ENCODE data around the gene ADCY7. TPM values are rescaled to one million over a fixed set of nuclear protein-coding genes. Genes with fewer than 3 reads are reported as not detected.

ADCY7 gene
- total RNA-seq, 1 donor from 2014 or later, result 30.3 TPM

DNA sequence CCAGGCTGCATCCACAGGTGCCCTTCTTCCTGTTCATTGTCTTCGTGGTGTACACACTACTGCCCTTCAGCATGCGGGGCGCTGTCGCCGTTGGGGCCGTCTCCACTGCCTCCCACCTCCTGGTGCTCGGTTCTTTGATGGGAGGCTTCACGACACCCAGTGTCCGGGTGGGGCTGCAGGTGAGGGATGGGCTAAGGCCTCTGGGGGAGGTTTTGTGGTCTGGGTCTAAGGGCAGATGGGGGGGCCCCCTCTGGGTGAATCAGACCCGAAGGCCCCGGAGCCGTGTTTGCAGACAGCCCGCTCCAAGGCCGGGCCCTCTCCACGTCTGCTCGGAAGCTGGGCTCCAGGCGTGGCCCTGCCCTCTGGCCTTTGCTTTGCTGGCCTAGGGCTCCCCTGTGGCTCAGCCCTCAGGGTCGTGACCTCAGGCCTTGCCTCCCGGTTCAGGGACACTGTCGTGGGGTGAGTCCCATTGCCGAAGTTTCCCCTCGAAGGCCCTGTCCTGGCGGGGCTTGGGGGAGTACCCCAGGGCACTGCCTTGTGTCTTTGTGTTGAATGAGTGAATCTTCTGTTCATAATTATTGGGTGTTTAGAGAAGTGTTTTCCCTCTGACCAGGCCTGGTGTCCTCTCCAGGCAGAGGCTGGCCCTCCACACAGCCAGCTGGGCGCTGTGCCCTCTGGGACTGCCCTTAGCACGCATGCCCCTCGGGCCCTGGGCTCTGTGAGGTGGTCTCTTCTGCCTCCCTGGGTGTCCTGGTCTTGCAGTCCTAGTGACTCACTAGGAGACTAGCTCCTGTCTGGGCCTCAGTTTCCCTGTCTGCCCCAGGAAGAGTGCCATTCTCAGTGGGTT lies 25.6 kb downstream of the ADCY7 start:
- TF ChIP-seq EZH2 (IDR thresholded peaks at IDR 0.05; ENCODE audit: insufficient read depth, low read length), result no peak
- no peak for TF ChIP-seq CTCF (IDR thresholded peaks at IDR 0.05; ENCODE audit: insufficient read depth, low read depth, low read length)
- no peaks in the 10 kb centered on the region for H3K4me1 Mint-ChIP-seq (ENCODE audit: low read depth, unreplicated experiment)
- H3K9ac ChIP-seq (ENCODE audit: low read length), result no peak overlapping the region
- no peak overlapping the region for H3K27ac Mint-ChIP-seq (ENCODE audit: unreplicated experiment)
- H3K9me3 Mint-ChIP-seq (ENCODE audit: unreplicated experiment), result no peaks in the 10 kb centered on the region
- no peak overlapping the region for H3K27ac ChIP-seq (ENCODE audit: low read depth, low read length)
- DNase-seq (ENCODE audit: low read depth), result no peak
- no peaks in the 10 kb centered on the region for H3K9me3 ChIP-seq (ENCODE audit: insufficient read depth, low read depth, low read length)
- H3K79me2 ChIP-seq (ENCODE audit: insufficient read depth, low read length), result no peaks in the 10 kb centered on the region
- no peak overlapping the region for H3K4me3 ChIP-seq (ENCODE audit: insufficient read depth, low read depth, low read length)
- peaks cover 16% of the 10 kb centered on the region for H3K36me3 Mint-ChIP-seq (ENCODE audit: low read depth, unreplicated experiment)
- no peak overlapping the region for H3K4me2 ChIP-seq (ENCODE audit: low read length)
- H3K27me3 Mint-ChIP-seq (ENCODE audit: low read depth, unreplicated experiment), result no peaks in the 10 kb centered on the region
- H3K36me3 ChIP-seq (ENCODE audit: insufficient read depth, low read length), result no peaks in the 10 kb centered on the region
- no peak overlapping the region for H2AFZ ChIP-seq (ENCODE audit: low read depth, low read length)
- H4K20me1 ChIP-seq (ENCODE audit: insufficient read depth, low read length), result peaks cover 15% of the 10 kb centered on the region
- no peaks in the 10 kb centered on the region for H3K27me3 ChIP-seq (ENCODE audit: insufficient read depth, low read length)
- H3K4me3 Mint-ChIP-seq (ENCODE audit: unreplicated experiment), result no peak overlapping the region
- no peaks in the 10 kb centered on the region for H3K4me1 ChIP-seq (ENCODE audit: insufficient read depth, low read length)
- FAIRE-seq, result no peak

GRCh38 chr16:50292566-50292948 lies 26.2 kb downstream of the ADCY7 start:
- Mint-ChIP-seq H3K4me3 (ENCODE audit: unreplicated experiment) (no peak overlapping the region), H3K9me3 (ENCODE audit: unreplicated experiment) (no peaks in the 10 kb centered on the region), H3K4me1 (ENCODE audit: low read depth, unreplicated experiment) (no peaks in the 10 kb centered on the region), H3K36me3 (ENCODE audit: low read depth, unreplicated experiment) (peaks cover 16% of the 10 kb centered on the region), H3K27me3 (ENCODE audit: low read depth, unreplicated experiment) (no peaks in the 10 kb centered on the region), H3K27ac (ENCODE audit: unreplicated experiment) (no peak overlapping the region)
- Histone ChIP-seq H3K4me1 (ENCODE audit: insufficient read depth, low read length) (no peaks in the 10 kb centered on the region), H3K27ac (ENCODE audit: low read depth, low read length) (no peak overlapping the region), H3K4me2 (ENCODE audit: low read length) (no peak overlapping the region), H3K79me2 (ENCODE audit: insufficient read depth, low read length) (no peaks in the 10 kb centered on the region), H3K27me3 (ENCODE audit: insufficient read depth, low read length) (no peaks in the 10 kb centered on the region), H3K4me3 (ENCODE audit: insufficient read depth, low read depth, low read length) (no peak overlapping the region), H3K36me3 (ENCODE audit: insufficient read depth, low read length) (no peaks in the 10 kb centered on the region), H2AFZ (ENCODE audit: low read depth, low read length) (no peak overlapping the region), H3K9ac (ENCODE audit: low read length) (no peak overlapping the region), H4K20me1 (ENCODE audit: insufficient read depth, low read length) (peaks cover 13% of the 10 kb centered on the region), H3K9me3 (ENCODE audit: insufficient read depth, low read depth, low read length) (no peaks in the 10 kb centered on the region)
- TF ChIP-seq CTCF (IDR thresholded peaks at IDR 0.05; ENCODE audit: insufficient read depth, low read depth, low read length) (no peak), EZH2 (IDR thresholded peaks at IDR 0.05; ENCODE audit: insufficient read depth, low read length) (no peak)
- FAIRE-seq (no peak), DNase-seq (ENCODE audit: low read depth) (no peak)
